PFSK-1 (cell line): ENCODE results near the gene EFL1.

Source experiments
- FOXP2 ChIP-seq: optimal IDR thresholded peaks from 2 replicates; pipeline ENCODE3; 2011; ENCODE audit warnings: borderline replicate concordance, control low read depth, inconsistent platforms; ENCODE audit not compliant: insufficient read depth; ENCODE audit errors: extremely low read length, extremely low read depth
- POLR2AphosphoS5 ChIP-seq: IDR thresholded peaks from 2 replicates; pipeline ENCODE4 v1.6.1; 2012; ENCODE audit warnings: low read depth, mild to moderate bottlenecking, control low read depth, low read length, moderate library complexity
- SIN3A ChIP-seq: IDR thresholded peaks from 2 replicates; pipeline ENCODE4 v1.6.1; 2012; ENCODE audit warnings: mild to moderate bottlenecking, low read length, moderate library complexity, borderline replicate concordance; ENCODE audit not compliant: insufficient read depth
- TAF1 ChIP-seq: IDR thresholded peaks from 2 replicates; pipeline ENCODE4 v1.6.1; 2012; ENCODE audit warnings: low read length, control low read depth, borderline replicate concordance; ENCODE audit not compliant: insufficient read depth
- TF ChIP-seq, protein P1 (sequence below), 2 experiments: IDR thresholded peaks; 2 replicates each; pipeline versions ENCODE4 v1.6.1 to v1.8.0; 2011 to 2012; ENCODE audit warnings: low read depth in 2 of 2, low read length in 2 of 2, control low read depth in 1 of 2, inconsistent platforms in 1 of 2, mild to moderate bottlenecking in 1 of 2, moderate library complexity in 1 of 2; ENCODE audit not compliant: insufficient read depth in 1 of 2

DNA sequence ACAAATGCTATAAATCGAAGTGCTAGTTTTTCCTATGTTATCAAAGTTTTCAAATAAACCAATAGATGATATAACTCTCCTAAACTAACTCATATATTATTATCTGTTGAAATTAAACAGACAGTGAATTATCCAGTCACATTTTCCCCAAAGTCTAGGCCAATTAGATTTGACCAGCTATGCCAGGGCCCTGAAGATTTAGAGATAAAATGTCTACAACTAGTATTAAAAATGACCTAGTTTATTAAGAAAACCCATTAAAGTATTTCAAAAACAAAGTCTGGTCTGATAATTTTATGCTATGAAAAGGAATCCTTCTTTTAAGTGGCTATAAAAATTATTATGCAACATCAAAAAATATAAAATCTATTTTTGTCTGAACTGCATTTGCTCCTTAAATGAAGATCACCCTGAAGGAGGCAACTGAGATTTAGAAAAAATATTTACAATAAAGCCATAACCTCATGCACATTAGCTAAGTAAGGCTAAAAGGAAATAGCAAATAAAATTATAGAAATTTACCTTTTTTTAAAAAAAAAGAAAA is 133.3 kb downstream of the EFL1 start:
- TF ChIP-seq, protein P1, sequence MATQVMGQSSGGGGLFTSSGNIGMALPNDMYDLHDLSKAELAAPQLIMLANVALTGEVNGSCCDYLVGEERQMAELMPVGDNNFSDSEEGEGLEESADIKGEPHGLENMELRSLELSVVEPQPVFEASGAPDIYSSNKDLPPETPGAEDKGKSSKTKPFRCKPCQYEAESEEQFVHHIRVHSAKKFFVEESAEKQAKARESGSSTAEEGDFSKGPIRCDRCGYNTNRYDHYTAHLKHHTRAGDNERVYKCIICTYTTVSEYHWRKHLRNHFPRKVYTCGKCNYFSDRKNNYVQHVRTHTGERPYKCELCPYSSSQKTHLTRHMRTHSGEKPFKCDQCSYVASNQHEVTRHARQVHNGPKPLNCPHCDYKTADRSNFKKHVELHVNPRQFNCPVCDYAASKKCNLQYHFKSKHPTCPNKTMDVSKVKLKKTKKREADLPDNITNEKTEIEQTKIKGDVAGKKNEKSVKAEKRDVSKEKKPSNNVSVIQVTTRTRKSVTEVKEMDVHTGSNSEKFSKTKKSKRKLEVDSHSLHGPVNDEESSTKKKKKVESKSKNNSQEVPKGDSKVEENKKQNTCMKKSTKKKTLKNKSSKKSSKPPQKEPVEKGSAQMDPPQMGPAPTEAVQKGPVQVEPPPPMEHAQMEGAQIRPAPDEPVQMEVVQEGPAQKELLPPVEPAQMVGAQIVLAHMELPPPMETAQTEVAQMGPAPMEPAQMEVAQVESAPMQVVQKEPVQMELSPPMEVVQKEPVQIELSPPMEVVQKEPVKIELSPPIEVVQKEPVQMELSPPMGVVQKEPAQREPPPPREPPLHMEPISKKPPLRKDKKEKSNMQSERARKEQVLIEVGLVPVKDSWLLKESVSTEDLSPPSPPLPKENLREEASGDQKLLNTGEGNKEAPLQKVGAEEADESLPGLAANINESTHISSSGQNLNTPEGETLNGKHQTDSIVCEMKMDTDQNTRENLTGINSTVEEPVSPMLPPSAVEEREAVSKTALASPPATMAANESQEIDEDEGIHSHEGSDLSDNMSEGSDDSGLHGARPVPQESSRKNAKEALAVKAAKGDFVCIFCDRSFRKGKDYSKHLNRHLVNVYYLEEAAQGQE (IDR thresholded peaks at IDR 0.05; ENCODE audit: insufficient read depth in 1 of 2, low read depth in 2 of 2, low read length in 2 of 2), result no peak
- TF ChIP-seq POLR2AphosphoS5 (no peak), TAF1 (no peak), SIN3A (no peak), FOXP2 (no peak)
